NCI-H2171 (cell line): Measurements from ENCODE around the gene GNPAT.

Source experiments
- DNase-seq: peaks from one replicate; lab custom pipeline; 2025; lab: John Stamatoyannopoulos, UW

The GNPAT gene

DNA sequence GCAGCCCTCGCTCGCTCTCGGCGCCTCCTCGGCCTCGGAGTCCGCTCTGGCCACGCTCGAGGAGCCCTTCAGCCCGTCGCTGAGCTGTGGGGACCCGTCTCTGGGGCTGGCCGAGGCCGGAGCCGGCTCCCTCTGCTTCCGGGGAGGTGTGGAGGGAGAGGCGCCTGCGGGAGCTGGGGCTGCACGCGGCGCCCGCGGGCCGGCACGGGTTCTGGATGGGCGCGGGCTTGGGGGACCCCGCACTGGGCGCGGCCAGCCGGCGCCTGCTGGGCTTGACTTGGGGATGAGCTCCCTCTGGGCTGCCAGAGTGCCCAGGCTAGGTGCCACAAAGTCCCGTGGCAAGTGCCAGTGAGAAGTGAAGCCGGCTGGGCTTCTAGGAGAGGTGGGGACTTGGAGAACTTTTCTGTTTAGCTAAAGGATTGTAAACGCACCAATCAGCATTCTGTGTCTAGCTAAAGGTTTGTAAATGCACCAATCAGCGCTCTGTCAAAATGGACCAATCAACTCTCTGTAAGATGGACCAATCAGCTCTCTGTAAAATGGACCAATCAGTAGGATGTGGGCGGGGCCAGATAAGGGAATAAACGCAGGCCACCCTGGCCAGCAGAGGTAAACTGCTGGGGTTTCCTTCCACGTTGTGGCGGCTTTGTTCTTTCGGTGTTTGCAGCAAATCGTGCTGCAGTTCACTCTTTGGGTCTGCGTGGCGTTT, 76.4 kb downstream of the GNPAT start:
- no peak for DNase-seq

DNA sequence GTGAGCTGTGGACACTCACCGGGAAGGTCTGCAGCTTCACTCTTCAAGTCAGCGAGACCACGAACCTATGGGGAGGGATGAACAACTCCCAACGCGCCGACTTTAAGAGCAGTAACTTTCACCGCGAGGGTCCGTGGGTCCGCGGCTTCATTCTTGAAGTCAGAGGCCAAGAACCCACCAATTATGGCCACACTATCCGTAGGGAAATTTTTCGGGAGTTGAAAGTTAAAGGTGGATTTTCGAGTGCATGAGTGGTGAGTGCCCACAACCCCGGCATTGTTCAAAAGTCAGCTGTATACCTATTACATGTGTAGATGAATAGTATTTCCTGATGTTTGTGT, 77.0 kb downstream of the GNPAT start:
- DNase-seq: no peak

DNA sequence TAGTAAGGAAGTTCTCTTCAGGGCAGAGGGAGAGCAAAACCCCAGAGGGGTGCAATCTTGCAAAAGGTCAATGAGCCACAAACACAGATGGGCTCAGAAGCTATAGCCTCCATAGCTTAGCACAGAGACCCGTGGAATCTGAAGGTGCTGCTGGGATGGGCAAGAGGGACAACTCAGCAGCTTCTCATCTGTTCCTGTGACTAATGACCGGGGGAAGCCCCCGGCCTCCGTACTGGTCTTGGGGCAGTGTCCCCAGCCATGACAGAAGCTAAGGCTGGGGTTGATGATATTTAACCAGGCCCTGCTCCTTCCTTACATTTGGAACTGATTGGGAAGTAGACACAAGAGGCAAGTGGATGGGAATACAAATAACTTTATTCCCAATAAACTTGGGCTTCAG, 77.6 kb downstream of the GNPAT start:
- DNase-seq: no peak

DNA sequence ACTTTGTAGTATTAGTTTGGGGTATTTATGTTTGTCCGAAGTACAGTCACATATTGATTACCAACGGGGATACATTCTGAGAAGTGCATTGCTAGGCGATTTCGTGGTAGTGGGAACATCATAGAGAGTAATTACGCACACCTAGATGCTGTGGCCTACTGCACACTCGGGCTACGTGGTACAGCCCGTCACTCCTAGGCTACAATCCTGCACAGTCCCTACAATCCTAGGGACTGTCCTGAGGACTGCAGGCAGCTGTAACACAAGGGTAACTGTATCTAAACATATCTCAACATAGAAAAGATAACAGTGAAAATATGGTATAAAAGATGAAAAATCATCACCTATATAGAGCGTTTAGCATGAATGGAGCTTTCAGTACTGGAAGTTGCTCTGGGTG, 78.1 kb downstream of the GNPAT start:
- no peak for DNase-seq

DNA sequence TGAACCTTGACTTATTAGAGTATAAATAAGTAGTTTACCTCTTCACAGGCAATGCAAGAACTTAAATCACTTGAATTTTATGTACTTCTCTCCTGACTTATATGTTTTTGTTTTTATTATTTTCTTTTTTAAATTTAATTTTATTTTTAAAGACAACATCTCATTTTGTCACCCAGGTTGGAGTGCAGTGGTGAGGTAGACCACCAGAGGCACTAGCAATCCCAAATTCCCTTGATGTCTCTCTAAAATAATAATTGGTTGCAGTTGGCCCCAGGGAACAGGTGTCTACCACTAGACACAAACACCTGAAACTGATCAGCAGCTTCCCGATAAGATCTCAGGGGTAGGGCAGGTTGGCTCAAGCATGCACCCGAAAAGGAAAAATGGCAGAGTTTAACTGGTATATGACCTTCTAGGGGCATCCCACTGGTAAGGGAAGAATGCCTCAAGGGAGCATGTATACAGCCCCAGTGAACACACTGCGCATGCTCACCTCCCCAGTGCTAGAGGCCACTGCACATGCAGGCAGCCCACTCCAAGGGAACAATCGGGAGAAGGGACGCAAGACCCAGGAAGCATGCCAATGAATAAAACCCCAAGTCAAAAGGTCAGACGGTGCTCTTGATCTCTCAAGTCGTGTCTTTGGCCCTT, 82.0 kb downstream of the GNPAT start:
- no peak for DNase-seq

DNA sequence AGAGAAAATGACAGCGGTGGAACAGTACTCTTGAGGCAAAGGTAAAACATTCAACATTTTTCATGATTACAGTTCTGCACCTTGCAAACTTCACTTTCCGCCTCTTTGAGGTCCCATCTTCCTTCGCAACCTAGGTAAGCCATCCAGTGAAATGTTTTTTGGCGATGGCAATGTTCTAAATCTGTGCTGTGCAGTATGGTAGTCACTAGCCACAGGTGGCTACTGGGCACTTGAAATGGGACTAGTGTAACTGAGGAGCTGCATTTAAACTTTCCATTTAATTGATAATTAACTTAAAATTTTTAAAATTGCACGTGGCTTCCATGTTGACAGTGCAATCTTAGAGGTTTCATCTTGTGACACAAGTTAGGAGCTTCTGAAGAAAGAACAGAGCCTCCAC, 83.6 kb downstream of the GNPAT start:
- DNase-seq: no peak

DNA sequence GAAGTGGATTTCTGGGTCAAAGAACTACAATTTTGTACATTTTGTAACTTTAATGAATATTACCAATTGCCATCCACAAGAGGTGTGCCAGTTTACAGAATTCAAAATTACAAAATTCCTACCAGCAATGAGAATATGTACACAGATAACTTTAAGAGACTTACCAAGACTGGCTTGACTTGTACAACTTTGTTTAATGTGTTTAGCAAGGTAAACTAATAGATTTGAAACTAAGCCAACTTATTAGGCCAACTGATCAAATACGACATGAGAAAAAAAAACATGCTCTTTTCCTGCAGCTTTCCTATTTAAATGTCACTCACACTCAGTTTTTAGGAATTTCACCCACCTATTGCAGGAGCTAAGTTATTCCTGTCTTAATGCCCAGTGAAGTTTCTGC, 85.2 kb downstream of the GNPAT start:
- DNase-seq: no peak
